ENCODE measurements around the gene CUL2. TPM values are rescaled to one million over a fixed set of nuclear protein-coding genes. Genes with fewer than 3 reads are reported as not detected.

CUL2 gene
- total and polyA plus RNA-seq, 2 experiments from 2014 or later = 17.2 to 38.3 TPM

GRCh38 chr10:35074266-35074665, 15.9 kb downstream of the CUL2 start:
- H2AFZ ChIP-seq = no peak overlapping the region
- H3K4me2 ChIP-seq = no peak overlapping the region
- TF ChIP-seq CTCF (conservative IDR thresholded peaks at IDR 0.05; ENCODE audit: low read depth in 2 of 2) (no peak), ZNF114 (CRISPR knock-in tag; IDR thresholded peaks at IDR 0.05) (no peak), ZNF462 (CRISPR knock-in tag; IDR thresholded peaks at IDR 0.05) (no peak), POLR2AphosphoS5 (IDR thresholded peaks at IDR 0.05; ENCODE audit: low read depth) (no peak), STAT1 (IDR thresholded peaks at IDR 0.05; ENCODE audit: unreplicated experiment) (no peak), CREB1 (CRISPR knock-in tag; IDR thresholded peaks at IDR 0.05; ENCODE audit: low read depth) (no peak), EZH2 (IDR thresholded peaks at IDR 0.05; ENCODE audit: low read depth, unreplicated experiment) (no peak), EZH2phosphoT487 (IDR thresholded peaks at IDR 0.05; ENCODE audit: unreplicated experiment) (no peak), ETS1 (IDR thresholded peaks at IDR 0.05) (no peak)
- H3K27ac ChIP-seq (ENCODE audit: low read depth) = no peak overlapping the region
- ATAC-seq (no peak), DNase-seq (ENCODE audit: low spot score) (no peak)
- H3K79me2 ChIP-seq (replicated peaks; ENCODE audit: insufficient read depth) = peaks cover 62% of the 10 kb centered on the region
- no peak overlapping the region for H3K27ac Mint-ChIP-seq
- no peaks in the 10 kb centered on the region for H3K36me3 ChIP-seq (ENCODE audit: insufficient read depth)
- H3K27me3 ChIP-seq (ENCODE audit: insufficient read depth) = no peaks in the 10 kb centered on the region
- H3K4me1 ChIP-seq (ENCODE audit: insufficient read depth) = no peaks in the 10 kb centered on the region
- H3K27me3 Mint-ChIP-seq (ENCODE audit: insufficient read depth, low read depth, poor library complexity) = no peaks in the 10 kb centered on the region
- no peak overlapping the region for H3K4me3 ChIP-seq
- no peaks in the 10 kb centered on the region for H3K4me1 Mint-ChIP-seq
- no peaks in the 10 kb centered on the region for H3F3A ChIP-seq (replicated peaks; ENCODE audit: low read depth)
- no peaks in the 10 kb centered on the region; the same call in 1 of the 2 replicates for H4K20me1 ChIP-seq (replicated peaks; ENCODE audit: insufficient read depth)
- H3K9me3 Mint-ChIP-seq = no peaks in the 10 kb centered on the region
- peaks cover 3% of the 10 kb centered on the region; the same call in 1 of the 3 replicates for H3K36me3 Mint-ChIP-seq (ENCODE audit: low read depth)
- no peak overlapping the region for H3K4me3 Mint-ChIP-seq
- no peaks in the 10 kb centered on the region for H3K9me2 ChIP-seq (ENCODE audit: insufficient read depth)

Data from GM23338 (cell line).